Measurements from ENCODE around the gene XRCC2.

Gene XRCC2

GRCh38 chr7:152608656-152609055 lies 67.3 kb downstream of the XRCC2 start:
- DNase-seq (ENCODE audit: low spot score) = no peak

GRCh38 chr7:152608208-152608607 lies 67.7 kb downstream of the XRCC2 start:
- DNase-seq (ENCODE audit: low spot score) = no peak

- no peak for DNase-seq (ENCODE audit: low spot score)
Observed at GRCh38 chr7:152607007-152607406, 68.9 kb downstream of the XRCC2 start.

- no peak for DNase-seq (ENCODE audit: low spot score)
Observed at GRCh38 chr7:152602962-152603361, 73.0 kb downstream of the XRCC2 start.

GRCh38 chr7:152601305-152601798 lies 74.6 kb downstream of the XRCC2 start:
- no peak for DNase-seq (ENCODE audit: low spot score)

- DNase-seq (ENCODE audit: low spot score) = no peak
Observed at GRCh38 chr7:152600266-152600665, 75.7 kb downstream of the XRCC2 start.

GRCh38 chr7:152597507-152597906 lies 78.4 kb downstream of the XRCC2 start:
- no peak for DNase-seq (ENCODE audit: low spot score)

- no peak for DNase-seq (ENCODE audit: low spot score)
Observed at GRCh38 chr7:152596824-152597223, 79.1 kb downstream of the XRCC2 start.
